Activated CD4-positive, alpha-beta T cell treated with anti-CD3 and anti-CD28 coated beads, Interleukin-2, amount 10 ng/mL, durations not matched to agents 24 days and 14 days (primary cell): Measurements from ENCODE around the gene PRRC2A. TPM values are rescaled to one million over a fixed set of nuclear protein-coding genes. Genes with fewer than 3 reads are reported as not detected.

Experiments
- DNase-seq: peaks from one replicate; pipeline ENCODE4 v3.0.0; 2022
- H3K27ac Mint-ChIP-seq: one replicate; pipeline ENCODE4 v1.8.0; 2022; ENCODE audit warnings: mild to moderate bottlenecking, mixed read lengths
- H3K27me3 Mint-ChIP-seq: one replicate; pipeline ENCODE4 v1.8.0; 2022; ENCODE audit warnings: mixed read lengths
- H3K36me3 Mint-ChIP-seq: one replicate; pipeline ENCODE4 v1.8.0; 2022; ENCODE audit warnings: low read depth, mild to moderate bottlenecking, mixed read lengths
- H3K4me1 Mint-ChIP-seq: one replicate; pipeline ENCODE4 v1.8.0; 2021; ENCODE audit warnings: mixed read lengths
- H3K4me3 Mint-ChIP-seq: one replicate; pipeline ENCODE4 v1.8.0; 2022; ENCODE audit warnings: mild to moderate bottlenecking, moderate library complexity, mixed read lengths
- H3K9me3 Mint-ChIP-seq: one replicate; pipeline ENCODE4 v1.8.0; 2021; ENCODE audit warnings: mixed read lengths
- intact Hi-C: fragments of 100-400 bp; cut with micrococcal nuclease; formaldehyde crosslinking; loops from one replicate; pipeline ENCODE4 v1.15.1; 2023
- total RNA-seq: library from RNA; stranded (reverse); gene quantifications from 2 replicates; pipeline ENCODE4 v1.2.3, GENCODE V29; 2022

PRRC2A gene
- total RNA-seq, 1 donor from 2014 or later, result 290 TPM

DNA sequence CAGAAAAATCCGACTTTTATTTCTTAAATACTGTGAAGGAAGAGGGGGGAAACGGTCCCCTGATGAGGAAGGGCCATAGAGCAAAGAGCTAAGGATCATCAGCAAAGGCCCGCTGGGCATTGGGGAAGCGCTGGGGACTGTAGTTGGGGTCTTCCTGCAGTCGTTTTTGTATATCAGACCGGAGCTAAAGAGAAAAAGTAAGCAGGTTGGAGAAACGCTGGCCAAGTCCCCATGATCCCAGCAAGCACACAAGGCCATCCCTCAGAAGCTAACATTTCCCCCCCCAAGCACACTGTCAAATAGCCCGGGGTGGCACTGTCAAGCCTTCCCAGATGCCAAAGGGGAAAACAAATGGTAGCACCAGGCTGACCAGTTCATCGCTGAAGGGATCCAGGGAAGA, 18.5 kb downstream of the PRRC2A start:
- Mint-ChIP-seq H3K4me3 (no peak overlapping the region), H3K9me3 (no peaks in the 10 kb centered on the region), H3K27me3 (no peaks in the 10 kb centered on the region), H3K27ac (peak overlapping the region; percentile 13), H3K36me3 (peaks cover 71% of the 10 kb centered on the region), H3K4me1 (peaks cover 9% of the 10 kb centered on the region)
- no peak for DNase-seq
- intact Hi-C loops, result no loop called here

DNA sequence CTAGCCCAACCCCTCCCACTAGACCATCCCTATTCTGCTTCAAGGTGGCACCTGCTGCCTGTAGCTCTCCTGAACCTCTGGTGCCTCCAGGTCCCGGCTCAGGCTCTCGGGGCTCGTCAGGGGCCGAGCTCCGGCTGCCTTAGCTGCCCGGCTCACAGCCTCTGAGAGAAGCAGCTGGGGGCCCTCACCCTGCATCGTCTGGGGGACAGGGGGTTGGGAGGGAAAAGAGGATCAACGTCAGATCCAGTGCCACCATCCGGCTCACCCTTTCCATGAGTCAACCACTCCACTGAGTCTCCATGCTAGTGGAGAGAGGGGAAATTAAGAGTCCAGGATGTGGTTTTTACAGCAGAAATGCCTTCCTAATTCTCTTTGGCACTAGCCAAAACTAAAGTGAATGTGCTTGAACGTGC, 18.9 kb downstream of the PRRC2A start:
- Mint-ChIP-seq H3K36me3 (peaks cover 69% of the 10 kb centered on the region), H3K4me3 (no peak overlapping the region), H3K27me3 (no peaks in the 10 kb centered on the region), H3K4me1 (peaks cover 8% of the 10 kb centered on the region), H3K27ac (peak overlapping the region; percentile 77), H3K9me3 (no peaks in the 10 kb centered on the region)
- intact Hi-C loops, result no loop called here
- DNase-seq, result no peak

DNA sequence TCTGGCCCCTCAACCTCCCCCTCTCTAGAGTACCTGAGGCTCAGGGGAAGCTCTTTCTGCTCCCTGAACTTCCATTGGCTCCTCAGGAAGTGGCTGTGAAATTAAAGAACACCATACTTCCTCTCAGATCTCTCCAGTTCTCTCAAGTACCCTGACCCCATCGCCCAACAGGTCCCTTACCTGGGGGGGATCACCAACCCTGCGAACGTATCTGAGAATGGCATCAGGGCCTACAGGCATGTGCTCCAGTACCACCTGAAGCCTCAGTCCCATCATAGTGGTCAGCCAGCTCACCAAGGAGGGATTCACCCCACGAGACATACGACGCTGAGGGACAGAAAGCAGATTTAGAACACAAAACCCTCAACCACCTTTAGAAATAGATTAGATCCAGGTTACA, 20.1 kb downstream of the PRRC2A start:
- no peak overlapping the region for H3K4me3 Mint-ChIP-seq
- H3K4me1 Mint-ChIP-seq, result peaks cover 8% of the 10 kb centered on the region
- H3K9me3 Mint-ChIP-seq, result no peaks in the 10 kb centered on the region
- H3K27ac Mint-ChIP-seq, result no peak overlapping the region
- H3K27me3 Mint-ChIP-seq, result no peaks in the 10 kb centered on the region
- intact Hi-C loops, result no loop called here
- H3K36me3 Mint-ChIP-seq, result peaks cover 72% of the 10 kb centered on the region
- DNase-seq, result no peak

DNA sequence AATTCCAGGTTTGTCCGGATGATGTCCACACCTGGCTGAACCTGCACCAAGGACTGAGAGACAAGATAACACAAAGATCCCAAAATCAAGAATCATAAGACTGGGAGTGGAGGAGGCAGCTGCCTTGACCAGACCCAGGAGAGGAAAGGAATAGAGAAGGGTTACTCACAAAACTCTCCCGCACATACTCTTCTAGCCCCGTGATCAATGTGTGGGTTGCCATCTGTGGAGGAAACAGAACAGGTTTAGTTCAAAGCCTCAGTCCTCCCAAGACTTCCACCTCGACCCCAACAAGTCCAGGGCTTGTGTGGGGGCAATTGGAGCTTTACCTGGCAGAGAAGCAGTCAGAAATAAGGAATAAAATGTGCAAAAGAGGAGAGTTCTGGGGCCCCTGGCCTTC, 20.9 kb downstream of the PRRC2A start:
- Mint-ChIP-seq H3K9me3 (no peaks in the 10 kb centered on the region), H3K4me3 (no peak overlapping the region), H3K36me3 (peaks cover 73% of the 10 kb centered on the region), H3K27me3 (no peaks in the 10 kb centered on the region), H3K27ac (no peak overlapping the region), H3K4me1 (peaks cover 8% of the 10 kb centered on the region)
- intact Hi-C loops, result no loop called here
- DNase-seq, result no peak

DNA sequence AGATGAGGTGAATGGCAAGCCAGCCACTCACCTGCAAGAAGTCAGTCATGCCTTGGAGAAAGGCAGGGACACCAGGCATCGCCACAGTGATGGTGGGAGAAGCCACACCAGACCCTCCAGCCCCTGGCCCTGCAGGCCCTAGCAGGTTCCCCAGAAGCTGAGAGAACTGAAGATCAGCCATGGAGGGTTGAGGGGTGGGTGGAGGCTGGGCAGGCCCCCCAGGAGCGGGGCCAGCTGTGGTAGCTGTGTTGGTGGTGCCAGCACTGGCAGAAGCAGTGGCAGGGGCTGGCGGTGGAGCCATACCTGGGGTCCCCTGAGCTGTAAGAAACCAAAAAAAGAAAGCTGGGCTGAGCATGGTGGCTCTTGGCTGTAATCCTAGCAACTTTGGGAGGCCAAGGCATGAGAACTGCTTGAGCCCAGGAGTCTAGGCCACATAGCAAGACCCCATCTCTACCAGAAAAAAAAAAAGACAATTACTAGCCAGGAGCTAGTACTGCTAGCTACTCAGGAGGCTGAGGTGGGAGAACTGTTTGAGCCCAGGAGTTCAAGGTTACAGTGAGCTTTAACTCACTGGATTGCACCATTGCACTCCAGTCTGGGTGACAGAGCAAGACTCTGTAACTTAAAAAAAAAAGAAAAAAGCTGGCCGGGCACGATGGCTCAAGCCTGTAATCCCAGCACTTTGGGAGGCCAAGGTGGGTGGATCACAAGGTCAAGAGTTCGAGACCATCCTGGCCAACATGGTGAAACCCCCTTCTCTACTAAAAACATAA, 22.5 kb downstream of the PRRC2A start:
- intact Hi-C loops, result no loop called here
- no peak for DNase-seq
- H3K4me3 Mint-ChIP-seq, result no peak overlapping the region
- H3K27ac Mint-ChIP-seq, result no peak overlapping the region
- H3K36me3 Mint-ChIP-seq, result peaks cover 70% of the 10 kb centered on the region
- no peaks in the 10 kb centered on the region for H3K27me3 Mint-ChIP-seq
- H3K9me3 Mint-ChIP-seq, result no peaks in the 10 kb centered on the region
- peaks cover 8% of the 10 kb centered on the region for H3K4me1 Mint-ChIP-seq

DNA sequence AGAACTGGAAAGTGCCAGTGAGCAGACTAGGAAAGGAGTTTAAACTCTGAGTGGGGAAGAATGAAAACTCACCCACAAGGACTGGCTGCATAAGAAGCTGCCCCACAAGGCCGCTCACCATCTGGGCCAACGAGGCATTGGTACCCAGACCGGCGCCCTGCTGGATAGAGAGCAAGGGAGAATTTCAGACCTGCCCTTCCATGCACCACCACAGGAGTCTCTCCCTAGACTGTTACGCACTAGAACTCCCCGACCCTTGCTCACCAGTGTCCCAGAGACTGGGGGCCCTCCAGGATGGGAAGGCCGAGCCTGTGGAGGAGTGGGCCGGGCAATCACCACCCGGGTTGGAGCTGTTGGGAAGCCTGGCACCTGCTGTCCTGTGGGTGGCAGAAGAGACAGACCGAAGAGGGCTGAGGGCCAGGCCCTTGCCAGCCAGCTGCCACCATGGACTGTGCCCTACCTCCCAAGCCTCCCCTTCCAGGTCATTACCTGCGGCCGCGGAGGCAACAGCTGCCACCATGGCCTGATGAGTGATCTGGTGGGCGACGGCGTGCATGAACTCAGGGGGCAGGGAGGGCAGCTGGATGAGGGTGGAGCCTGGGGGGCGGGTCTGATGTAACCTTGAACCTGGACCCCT, 23.4 kb downstream of the PRRC2A start:
- H3K27me3 Mint-ChIP-seq, result no peaks in the 10 kb centered on the region
- H3K4me3 Mint-ChIP-seq, result no peak overlapping the region
- no peak overlapping the region for H3K27ac Mint-ChIP-seq
- peaks cover 72% of the 10 kb centered on the region for H3K36me3 Mint-ChIP-seq
- intact Hi-C loops, result no loop called here
- H3K4me1 Mint-ChIP-seq, result peaks cover 10% of the 10 kb centered on the region
- no peaks in the 10 kb centered on the region for H3K9me3 Mint-ChIP-seq
- DNase-seq, result no peak

DNA sequence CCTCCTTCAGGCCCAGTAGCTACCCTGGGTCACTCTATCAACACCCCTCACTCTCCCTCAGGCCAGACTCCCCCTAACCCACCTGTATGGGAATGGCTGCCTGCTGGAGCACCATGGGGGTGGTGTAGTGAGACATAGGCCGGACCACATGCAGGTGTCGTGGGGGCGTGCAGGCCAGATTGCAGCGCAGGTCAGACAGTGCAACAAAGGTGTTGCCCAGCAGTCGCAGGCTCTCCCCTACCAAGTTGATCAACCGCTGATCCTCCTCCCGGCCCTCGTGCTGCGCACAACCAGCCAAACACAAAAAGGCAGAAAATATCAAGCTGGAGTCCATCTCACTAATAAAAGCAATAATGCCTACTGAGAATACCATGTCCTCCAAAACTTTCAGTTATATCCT, 24.8 kb downstream of the PRRC2A start:
- intact Hi-C loops, result no loop called here
- no peak overlapping the region for H3K27ac Mint-ChIP-seq
- no peak overlapping the region for H3K4me3 Mint-ChIP-seq
- no peak for DNase-seq
- H3K27me3 Mint-ChIP-seq, result no peaks in the 10 kb centered on the region
- H3K36me3 Mint-ChIP-seq, result peaks cover 73% of the 10 kb centered on the region
- no peaks in the 10 kb centered on the region for H3K9me3 Mint-ChIP-seq
- peaks cover 14% of the 10 kb centered on the region for H3K4me1 Mint-ChIP-seq

DNA sequence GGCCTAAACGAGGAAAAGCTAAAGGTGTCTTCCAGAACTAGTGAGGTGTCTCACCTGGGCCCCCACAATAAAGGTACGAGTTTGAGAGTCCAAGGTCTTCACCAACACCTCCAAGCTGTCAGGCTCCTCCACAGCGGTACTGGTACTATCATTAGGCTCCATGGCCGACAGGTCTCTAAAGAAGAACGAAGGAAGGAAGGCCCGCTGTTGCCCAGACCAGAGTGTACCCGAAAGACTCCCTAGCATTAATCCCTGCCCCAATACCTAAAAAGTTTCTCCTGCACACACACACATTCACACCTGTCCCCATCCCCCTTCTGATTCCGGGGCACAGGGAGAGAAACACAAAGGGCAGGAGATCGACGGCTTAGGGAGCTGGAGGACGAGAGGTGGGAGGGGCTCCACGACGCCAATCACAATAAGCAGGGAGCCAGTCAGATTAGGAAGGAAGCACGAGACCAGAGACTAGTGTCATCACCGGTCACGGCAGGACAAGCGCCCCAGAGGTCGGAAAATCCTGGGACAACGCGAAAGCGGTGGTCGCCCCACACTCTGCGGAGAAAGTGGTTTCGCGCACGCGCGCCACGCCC, 31.2 kb downstream of the PRRC2A start:
- H3K27me3 Mint-ChIP-seq, result peaks cover 3% of the 10 kb centered on the region
- H3K27ac Mint-ChIP-seq, result peak overlapping the region; percentile 100
- H3K9me3 Mint-ChIP-seq, result no peaks in the 10 kb centered on the region
- H3K4me1 Mint-ChIP-seq, result peaks cover 48% of the 10 kb centered on the region
- H3K36me3 Mint-ChIP-seq, result peaks cover 56% of the 10 kb centered on the region
- no peak for DNase-seq
- H3K4me3 Mint-ChIP-seq, result peak overlapping the region; percentile 94
- intact Hi-C loops, result loop anchor here (1.0 to 2.0 kb wide), 7 partner anchors 9 to 1549 kb away; partner anchors contain the start of genes C6orf47, DDX39B, NFKBIL1 and PRRC2A

DNA sequence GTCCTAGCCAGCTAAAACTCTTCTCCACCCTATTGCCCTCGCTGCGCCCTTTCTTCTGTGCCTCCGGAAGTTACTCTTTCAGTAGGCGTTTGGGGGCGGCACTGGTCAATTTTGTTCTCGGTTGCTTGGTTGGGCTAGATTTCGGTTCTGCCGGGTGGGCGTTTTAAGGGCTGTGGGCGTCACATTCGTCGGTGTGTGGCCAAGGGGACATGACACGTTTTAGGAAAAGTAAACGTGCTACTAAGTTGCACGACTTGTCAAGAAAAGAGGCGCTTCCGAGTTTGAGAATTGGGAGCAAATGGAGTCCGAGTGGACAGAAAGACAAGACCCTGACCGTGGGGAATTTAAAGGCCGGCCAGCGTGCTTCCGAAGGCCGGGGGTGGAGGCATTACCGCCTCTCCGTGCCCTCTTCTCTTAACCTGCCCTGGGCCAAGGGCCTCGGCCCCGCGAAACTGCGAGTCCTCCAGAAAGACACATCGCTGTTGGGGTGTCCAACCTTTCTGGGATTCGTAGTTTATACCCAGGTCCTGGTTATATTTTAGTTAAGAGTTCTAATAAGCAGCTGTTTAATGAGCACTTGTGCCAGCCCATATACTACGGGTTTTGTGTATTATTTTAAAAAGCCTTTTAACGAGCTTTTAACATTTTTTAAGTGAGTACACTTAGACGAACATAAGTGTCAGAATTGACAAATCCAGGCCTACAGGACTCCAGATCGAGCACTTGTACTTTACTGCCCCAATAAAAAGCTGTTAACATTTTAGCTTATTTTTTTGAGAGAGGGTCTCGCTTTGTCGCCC, 32.6 kb downstream of the PRRC2A start:
- H3K9me3 Mint-ChIP-seq, result no peaks in the 10 kb centered on the region

DNA sequence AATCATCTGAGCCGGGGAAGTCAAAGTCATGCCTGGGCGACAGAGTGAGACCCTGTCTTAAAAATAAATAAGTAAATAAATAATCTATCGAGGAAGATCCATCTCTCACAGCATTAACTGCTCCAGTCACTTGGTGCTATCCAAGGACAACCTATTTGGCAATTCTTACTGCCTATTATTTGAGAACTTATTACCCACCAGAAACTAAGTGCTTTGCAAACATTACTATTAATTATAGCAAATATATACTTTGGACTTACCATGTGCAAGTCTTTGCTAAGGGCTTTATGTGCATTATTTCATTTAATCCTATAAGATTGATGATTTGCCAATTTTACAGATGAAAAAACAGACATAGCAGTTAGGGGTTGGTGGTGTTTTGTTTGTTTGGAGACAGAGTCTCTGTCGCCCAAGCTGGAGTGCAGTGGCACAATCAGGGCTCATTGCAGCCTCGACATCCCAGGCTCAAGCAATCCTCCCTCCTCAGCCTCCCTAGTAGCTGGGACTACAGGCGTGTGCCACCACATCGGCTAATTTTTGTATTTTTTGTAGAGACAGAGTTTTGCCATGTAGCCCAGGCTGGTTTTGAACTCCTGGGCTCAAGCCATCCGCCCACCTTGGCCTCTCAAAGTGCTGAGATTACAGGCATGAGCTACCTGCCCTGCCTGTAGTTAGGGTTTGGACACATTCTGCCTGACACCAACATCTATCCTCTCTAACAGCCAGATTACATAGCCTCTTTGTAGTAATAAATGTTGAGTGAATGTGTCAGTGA, 34.2 kb downstream of the PRRC2A start:
- H3K9me3 Mint-ChIP-seq, result no peaks in the 10 kb centered on the region
- H3K4me1 Mint-ChIP-seq, result peaks cover 65% of the 10 kb centered on the region
- H3K36me3 Mint-ChIP-seq, result peaks cover 48% of the 10 kb centered on the region
- H3K27ac Mint-ChIP-seq, result no peak overlapping the region
- intact Hi-C loops, result no loop called here
- no peak overlapping the region for H3K4me3 Mint-ChIP-seq
- DNase-seq, result no peak
- H3K27me3 Mint-ChIP-seq, result peaks cover 3% of the 10 kb centered on the region

More for the DNA sequence above, 32.6 kb downstream of the PRRC2A start:
- H3K36me3 Mint-ChIP-seq, result peaks cover 53% of the 10 kb centered on the region
- intact Hi-C loops, result loop anchor here (1.0 to 2.0 kb wide), 7 partner anchors 7 to 1548 kb away; partner anchors contain the start of genes C6orf47, DDX39B, NFKBIL1 and PRRC2A
- peak overlapping the region; percentile 100 for H3K27ac Mint-ChIP-seq
- peak overlapping the region; percentile 94 for H3K4me3 Mint-ChIP-seq
- H3K4me1 Mint-ChIP-seq, result peaks cover 58% of the 10 kb centered on the region
- peaks cover 3% of the 10 kb centered on the region for H3K27me3 Mint-ChIP-seq
- no peak for DNase-seq

DNA sequence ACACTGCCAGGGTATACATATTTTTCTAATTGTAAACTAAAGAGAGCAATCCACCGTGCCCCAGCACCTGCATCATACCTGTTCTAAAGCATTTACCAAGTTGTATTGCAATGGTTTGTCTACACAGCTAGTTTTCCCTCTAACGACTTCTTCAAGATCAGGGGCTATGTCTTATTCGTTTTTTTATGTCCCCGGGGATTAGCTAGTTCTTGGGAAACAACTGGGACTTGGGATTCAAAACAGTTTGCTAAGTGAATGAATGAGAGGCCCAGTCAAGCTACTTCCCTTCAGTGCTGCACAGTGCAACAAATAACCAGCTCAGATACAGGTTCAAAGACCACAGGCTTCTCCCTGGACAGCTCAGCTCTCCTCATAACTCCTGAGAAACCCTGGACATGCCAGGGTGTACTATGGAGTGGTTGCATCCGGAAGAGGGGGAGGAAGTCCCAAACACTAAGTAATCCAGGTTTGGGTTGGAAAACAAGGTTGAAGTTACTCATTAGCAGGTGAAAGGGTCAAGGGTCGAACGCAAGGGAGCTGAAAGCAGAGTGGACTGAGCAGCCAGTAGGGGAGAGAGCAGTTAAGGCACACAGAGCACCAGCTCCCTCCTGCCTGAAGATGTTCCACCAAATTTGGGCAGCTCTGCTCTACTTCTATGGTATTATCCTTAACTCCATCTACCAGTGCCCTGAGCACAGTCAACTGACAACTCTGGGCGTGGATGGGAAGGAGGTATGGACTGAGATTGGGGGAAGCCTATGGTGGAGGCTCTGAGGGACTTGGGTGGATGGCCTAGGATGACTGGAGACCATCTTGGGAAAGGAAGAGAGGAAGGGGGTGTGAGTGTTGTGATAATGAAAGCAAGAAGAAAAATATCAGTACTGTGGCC, 35.1 kb downstream of the PRRC2A start, which contains the start of gene APOM:
Gene APOM (plus strand): TSS at position 546 of the 889 bp plus-strand sequence. CDS start 73 bp downstream, at position 619.
- Mint-ChIP-seq H3K27ac (peak within 1 kb of the TSS; percentile 14), H3K4me1 (peaks cover 65% of the 10 kb centered on the region), H3K27me3 (peaks cover 3% of the 10 kb centered on the region), H3K36me3 (peaks cover 51% of the 10 kb centered on the region), H3K4me3 (no peak within 1 kb of the TSS), H3K9me3 (no peaks in the 10 kb centered on the region)
- intact Hi-C loops, result no loop called here
- no peak for DNase-seq

DNA sequence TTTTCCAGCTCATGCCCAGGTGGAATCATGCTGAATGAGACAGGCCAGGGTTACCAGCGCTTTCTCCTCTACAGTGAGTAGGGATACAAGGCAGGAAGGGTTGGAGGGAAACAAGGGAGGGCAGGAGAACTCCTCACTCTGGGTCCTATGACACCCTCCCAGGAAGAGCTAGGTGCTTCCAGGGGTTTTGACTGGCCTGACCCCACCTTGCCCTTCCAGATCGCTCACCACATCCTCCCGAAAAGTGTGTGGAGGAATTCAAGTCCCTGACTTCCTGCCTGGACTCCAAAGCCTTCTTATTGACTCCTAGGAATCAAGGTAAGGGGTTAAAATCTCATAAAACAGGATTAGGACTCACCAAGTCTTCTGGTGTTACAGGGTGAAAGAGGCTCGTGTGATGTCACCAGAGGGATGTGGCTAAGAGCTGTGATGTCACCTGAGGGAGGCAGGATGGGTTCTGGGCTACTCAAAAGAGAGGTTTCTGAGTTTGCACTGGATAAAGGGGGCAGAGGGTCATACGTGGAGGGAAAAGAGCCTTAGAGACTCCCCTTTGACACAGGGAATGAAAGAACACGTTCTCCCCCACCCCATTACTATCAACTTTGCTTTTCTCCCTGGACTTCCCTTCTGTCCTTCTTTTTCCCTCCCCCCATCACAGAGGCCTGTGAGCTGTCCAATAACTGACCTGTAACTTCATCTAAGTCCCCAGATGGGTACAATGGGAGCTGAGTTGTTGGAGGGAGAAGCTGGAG, 37.1 kb downstream of the PRRC2A start:
- peak; percentile 82 for DNase-seq
- Mint-ChIP-seq H3K4me3 (peak overlapping the region; percentile 36), H3K36me3 (peaks cover 51% of the 10 kb centered on the region), H3K27me3 (no peaks in the 10 kb centered on the region), H3K27ac (peak overlapping the region; percentile 52), H3K4me1 (peaks cover 64% of the 10 kb centered on the region), H3K9me3 (no peaks in the 10 kb centered on the region)
- intact Hi-C loops, result no loop called here
